H9 (cell line): Measurements from ENCODE around the gene DLL4. TPM values are rescaled to one million over a fixed set of nuclear protein-coding genes. Genes with fewer than 3 reads are reported as not detected.

Source experiments
- DNase-seq: peaks from one replicate; pipeline ENCODE4 v3.0.0-alpha.2; 2017
- H2AFZ ChIP-seq: one replicate; pipeline ENCODE4 v1.6.1; 2013; ENCODE audit warnings: mild to moderate bottlenecking, low read length, control low read depth, moderate library complexity
- H2AK5ac ChIP-seq: 2 replicates; pipeline ENCODE4 v1.6.1; 2013; ENCODE audit warnings: low read length, control low read depth, mixed read lengths; ENCODE audit not compliant: insufficient read length
- H2BK120ac ChIP-seq: one replicate; pipeline ENCODE4 v1.6.1; 2013; ENCODE audit warnings: low read depth, mild to moderate bottlenecking, low read length, control low read depth, inconsistent platforms; ENCODE audit not compliant: poor library complexity, severe bottlenecking
- H2BK12ac ChIP-seq: 2 replicates; pipeline ENCODE4 v1.6.1; 2013; ENCODE audit warnings: low read length, control low read depth, mixed read lengths, low read depth; ENCODE audit not compliant: insufficient read length
- H2BK15ac ChIP-seq: 2 replicates; pipeline ENCODE4 v1.6.1; 2013; ENCODE audit warnings: low read depth, low read length, control low read depth
- H2BK20ac ChIP-seq: one replicate; pipeline ENCODE4 v1.6.1; 2013; ENCODE audit warnings: low read depth, mild to moderate bottlenecking, low read length, control low read depth, inconsistent platforms; ENCODE audit not compliant: poor library complexity, severe bottlenecking
- H2BK5ac ChIP-seq: 2 replicates; pipeline ENCODE4 v1.6.1; 2013; ENCODE audit warnings: low read length, control low read depth, mixed read lengths; ENCODE audit not compliant: insufficient read length
- H3K14ac ChIP-seq: 2 replicates; pipeline ENCODE4 v1.6.1; 2013; ENCODE audit warnings: low read length, control low read depth; ENCODE audit not compliant: insufficient read depth
- H3K18ac ChIP-seq: 2 replicates; pipeline ENCODE4 v1.6.1; 2013; ENCODE audit warnings: low read depth, mild to moderate bottlenecking, mixed read lengths, low read length, control low read depth; ENCODE audit not compliant: insufficient read length
- H3K23ac ChIP-seq: 2 replicates; pipeline ENCODE4 v1.6.1; 2013; ENCODE audit warnings: low read length, control low read depth, mixed read lengths, low read depth; ENCODE audit not compliant: insufficient read length
- H3K23me2 ChIP-seq: 2 replicates; pipeline ENCODE4 v1.6.1; 2013; ENCODE audit warnings: low read depth, mild to moderate bottlenecking, mixed read lengths, low read length, control low read depth; ENCODE audit not compliant: insufficient read length, poor library complexity, severe bottlenecking
- H3K27ac ChIP-seq: 2 replicates; pipeline ENCODE4 v1.5.1; 2013; ENCODE audit warnings: low read length, control low read depth, mixed read lengths, low read depth; ENCODE audit not compliant: insufficient read length
- H3K27me3 ChIP-seq: 2 replicates; pipeline ENCODE4 v1.6.1; 2013; ENCODE audit warnings: low read length, control low read depth, inconsistent platforms; ENCODE audit not compliant: insufficient read depth
- H3K4ac ChIP-seq: 2 replicates; pipeline ENCODE4 v1.6.1; 2013; ENCODE audit warnings: low read depth, mild to moderate bottlenecking, control low read depth, inconsistent platforms, low read length, moderate library complexity
- H3K4me1 ChIP-seq: 2 replicates; pipeline ENCODE4 v1.6.1; 2013; ENCODE audit warnings: low read length, control low read depth, inconsistent platforms; ENCODE audit not compliant: insufficient read depth
- H3K4me2 ChIP-seq: 2 replicates; pipeline ENCODE4 v1.6.1; 2013; ENCODE audit warnings: low read length, control low read depth, mixed read lengths; ENCODE audit not compliant: insufficient read length, insufficient read depth
- H3K56ac ChIP-seq: 2 replicates; pipeline ENCODE4 v1.6.1; 2013; ENCODE audit warnings: low read depth, mild to moderate bottlenecking, mixed read lengths, low read length, control low read depth; ENCODE audit not compliant: insufficient read length
- H3K79me1 ChIP-seq: 2 replicates; pipeline ENCODE4 v1.6.1; 2013; ENCODE audit warnings: low read depth, mild to moderate bottlenecking, moderate library complexity, low read length, control low read depth, inconsistent platforms; ENCODE audit not compliant: insufficient read depth, poor library complexity, severe bottlenecking
- H3K79me2 ChIP-seq: 2 replicates; pipeline ENCODE4 v1.6.1; 2013; ENCODE audit warnings: low read length, control low read depth, inconsistent platforms; ENCODE audit not compliant: insufficient read depth
- H3K9ac ChIP-seq: 2 replicates; pipeline ENCODE4 v1.6.1; 2013; ENCODE audit warnings: low read length, control low read depth, mixed read lengths; ENCODE audit not compliant: insufficient read length; ENCODE audit errors: extremely low read depth
- H3K9me3 ChIP-seq: one replicate; pipeline ENCODE4 v1.6.1; 2013; ENCODE audit warnings: low read depth, low read length, inconsistent platforms; ENCODE audit not compliant: control insufficient read depth
- H3T11ph ChIP-seq: one replicate; pipeline ENCODE4 v1.6.1; 2013; ENCODE audit warnings: mild to moderate bottlenecking, low read length, control low read depth, inconsistent platforms
- H4K20me1 ChIP-seq: one replicate; pipeline ENCODE4 v1.6.1; 2013; ENCODE audit not compliant: control insufficient read depth, insufficient read length, insufficient read depth
- H4K5ac ChIP-seq: 2 replicates; pipeline ENCODE4 v1.6.1; 2013; ENCODE audit warnings: low read depth, mild to moderate bottlenecking, mixed read lengths, low read length, control low read depth; ENCODE audit not compliant: insufficient read length
- H4K8ac ChIP-seq: replicated peaks from 2 replicates; pipeline ENCODE4 v1.6.1; 2013; ENCODE audit warnings: low read length, control low read depth, mixed read lengths, low read depth; ENCODE audit not compliant: insufficient read length
- H4K91ac ChIP-seq: 2 replicates; pipeline ENCODE4 v1.6.1; 2013; ENCODE audit warnings: low read depth, mild to moderate bottlenecking, moderate library complexity, mixed read lengths, low read length, control low read depth; ENCODE audit not compliant: insufficient read length
- H3K27ac Mint-ChIP-seq, 3 experiments: 2 replicates in 2 of 3; 3 replicates in 1 of 3; pipeline ENCODE4 v1.8.0; 2020 to 2021; ENCODE audit warnings: mixed read lengths in 3 of 3, mild to moderate bottlenecking in 1 of 3, moderate library complexity in 1 of 3
- H3K27me3 Mint-ChIP-seq: 2 replicates; pipeline ENCODE4 v1.8.0; 2021; ENCODE audit warnings: low read depth, mild to moderate bottlenecking, moderate library complexity, mixed read lengths
- H3K36me3 Mint-ChIP-seq, 3 experiments: 2 replicates in 2 of 3; 3 replicates in 1 of 3; pipeline ENCODE4 v1.8.0; 2020 to 2021; ENCODE audit warnings: low read depth in 3 of 3, mixed read lengths in 3 of 3; ENCODE audit not compliant: insufficient read depth in 1 of 3
- H3K4me1 Mint-ChIP-seq, 2 experiments: 2 replicates each; pipeline ENCODE4 v1.8.0; 2020; ENCODE audit warnings: mixed read lengths in 2 of 2
- H3K4me3 Mint-ChIP-seq, 2 experiments: 2 replicates in 1 of 2; 3 replicates in 1 of 2; pipeline ENCODE4 v1.8.0; 2020 to 2021; ENCODE audit warnings: mild to moderate bottlenecking in 2 of 2, mixed read lengths in 2 of 2, moderate library complexity in 1 of 2
- H3K9me3 Mint-ChIP-seq, 2 experiments: 2 replicates in 1 of 2; 3 replicates in 1 of 2; pipeline ENCODE4 v1.8.0; 2020; ENCODE audit warnings: mild to moderate bottlenecking in 2 of 2, mixed read lengths in 2 of 2, moderate library complexity in 1 of 2
- WGBS: extraction: QIAGEN DNeasy Blood & Tissue Kit; methylation state at CpG from one replicate; pipeline ENCODE4 v1.1.7; 2013; ENCODE audit warnings: missing lambda C conversion rate, low lambda C conversion rate, mixed read lengths; ENCODE audit not compliant: insufficient read length; ENCODE audit errors: extremely low coverage; 5-methylcytosine and 5-hydroxymethylcytosine counted together
- total RNA-seq: library from RNA; stranded (reverse); gene quantifications from 2 replicates; pipeline ENCODE4 v1.2.1, GENCODE V29; 2021
- TF ChIP-seq, protein P1 (sequence below): fragments of 200-600 bp; sonication (generic); conservative IDR thresholded peaks from 3 replicates; pipeline ENCODE4 v1.8.0; 2021; ENCODE audit warnings: antibody characterized with exemption, mild to moderate bottlenecking

DLL4 gene
- total RNA-seq, 1 experiment from 2014 or later = 0.28 TPM

DNA sequence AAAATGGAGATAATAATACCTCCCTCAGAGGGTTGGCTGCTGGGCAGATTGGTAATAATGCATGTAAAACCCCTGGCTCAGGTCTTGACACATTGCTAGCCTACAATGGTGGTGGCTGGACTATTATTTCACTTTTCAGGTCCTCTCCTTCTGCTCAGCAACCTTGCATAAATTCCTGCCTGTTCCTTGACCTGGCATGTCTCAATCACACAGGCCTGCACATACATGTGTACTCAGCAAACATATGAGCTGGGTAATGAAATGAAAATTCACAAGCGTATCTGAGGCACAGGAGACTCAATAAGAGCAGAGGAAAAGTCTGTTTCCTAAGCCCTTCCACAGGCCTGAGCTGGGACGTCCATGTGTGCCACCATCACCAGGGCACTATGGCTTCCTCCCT, 17.4 kb upstream of the DLL4 start:
- H3K4me3 Mint-ChIP-seq = no peak overlapping the region

More for the DNA sequence above, 17.4 kb upstream of the DLL4 start:
- no peak overlapping the region for H2BK20ac ChIP-seq
- peaks cover 24 to 43% of the 10 kb centered on the region in 2 experiments for H3K4me1 Mint-ChIP-seq
- H4K8ac ChIP-seq = no peak overlapping the region
- H3K79me1 ChIP-seq = no peaks in the 10 kb centered on the region
- no peaks in the 10 kb centered on the region for H4K20me1 ChIP-seq
- H2BK12ac ChIP-seq = no peak overlapping the region
- H4K5ac ChIP-seq = no peak overlapping the region
- H3K23ac ChIP-seq = no peak overlapping the region
- H3K79me2 ChIP-seq = no peaks in the 10 kb centered on the region
- H3K4me2 ChIP-seq = no peak overlapping the region
- no peaks in the 10 kb centered on the region for H3K23me2 ChIP-seq
- no peak for DNase-seq
- H2AK5ac ChIP-seq = no peak overlapping the region
- no peak overlapping the region for H3K14ac ChIP-seq
- H3K27me3 ChIP-seq = no peaks in the 10 kb centered on the region
- H2AFZ ChIP-seq = no peak overlapping the region
- peak overlapping the region; percentile 73 for H3K18ac ChIP-seq
- 0 out of 7 replicates have a peak overlapping the region, but pooled peaks of 1 of the 3 experiments have one; percentile 15 for H3K27ac Mint-ChIP-seq
- no peak overlapping the region for H3K4ac ChIP-seq
- no peaks in the 10 kb centered on the region for H3K9me3 ChIP-seq
- H3K36me3 Mint-ChIP-seq = no peaks in the 10 kb centered on the region; a peak in 1 of 7 replicates
- no peak overlapping the region for H2BK15ac ChIP-seq
- no peak overlapping the region for H2BK120ac ChIP-seq
- H3K4me1 ChIP-seq = no peaks in the 10 kb centered on the region
- H2BK5ac ChIP-seq = no peak overlapping the region
- peaks cover 22% of the 10 kb centered on the region for H3K27me3 Mint-ChIP-seq
- no peak overlapping the region for H3K9ac ChIP-seq
- H3T11ph ChIP-seq = no peak overlapping the region
- no CpG with 5 or more reads among the region's 2 CpGs for WGBS
- no peak overlapping the region for H4K91ac ChIP-seq
- no peak overlapping the region for H3K56ac ChIP-seq
- H3K27ac ChIP-seq = no peak overlapping the region
- H3K9me3 Mint-ChIP-seq = no peaks in the 10 kb centered on the region
- TF ChIP-seq, protein P1, sequence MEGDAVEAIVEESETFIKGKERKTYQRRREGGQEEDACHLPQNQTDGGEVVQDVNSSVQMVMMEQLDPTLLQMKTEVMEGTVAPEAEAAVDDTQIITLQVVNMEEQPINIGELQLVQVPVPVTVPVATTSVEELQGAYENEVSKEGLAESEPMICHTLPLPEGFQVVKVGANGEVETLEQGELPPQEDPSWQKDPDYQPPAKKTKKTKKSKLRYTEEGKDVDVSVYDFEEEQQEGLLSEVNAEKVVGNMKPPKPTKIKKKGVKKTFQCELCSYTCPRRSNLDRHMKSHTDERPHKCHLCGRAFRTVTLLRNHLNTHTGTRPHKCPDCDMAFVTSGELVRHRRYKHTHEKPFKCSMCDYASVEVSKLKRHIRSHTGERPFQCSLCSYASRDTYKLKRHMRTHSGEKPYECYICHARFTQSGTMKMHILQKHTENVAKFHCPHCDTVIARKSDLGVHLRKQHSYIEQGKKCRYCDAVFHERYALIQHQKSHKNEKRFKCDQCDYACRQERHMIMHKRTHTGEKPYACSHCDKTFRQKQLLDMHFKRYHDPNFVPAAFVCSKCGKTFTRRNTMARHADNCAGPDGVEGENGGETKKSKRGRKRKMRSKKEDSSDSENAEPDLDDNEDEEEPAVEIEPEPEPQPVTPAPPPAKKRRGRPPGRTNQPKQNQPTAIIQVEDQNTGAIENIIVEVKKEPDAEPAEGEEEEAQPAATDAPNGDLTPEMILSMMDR = no peak
